GF-D8 (cell line): ENCODE measurements around the gene POU6F2.
"Not testable (repeated sequence)": the region's sequence is repeated elsewhere in the genome, so short reads cannot be mapped to it uniquely, and the experiment has no call there.

Source experiments
- DNase-seq: peaks from one replicate; lab custom pipeline; 2025; lab: John Stamatoyannopoulos, UW

Gene POU6F2

DNA sequence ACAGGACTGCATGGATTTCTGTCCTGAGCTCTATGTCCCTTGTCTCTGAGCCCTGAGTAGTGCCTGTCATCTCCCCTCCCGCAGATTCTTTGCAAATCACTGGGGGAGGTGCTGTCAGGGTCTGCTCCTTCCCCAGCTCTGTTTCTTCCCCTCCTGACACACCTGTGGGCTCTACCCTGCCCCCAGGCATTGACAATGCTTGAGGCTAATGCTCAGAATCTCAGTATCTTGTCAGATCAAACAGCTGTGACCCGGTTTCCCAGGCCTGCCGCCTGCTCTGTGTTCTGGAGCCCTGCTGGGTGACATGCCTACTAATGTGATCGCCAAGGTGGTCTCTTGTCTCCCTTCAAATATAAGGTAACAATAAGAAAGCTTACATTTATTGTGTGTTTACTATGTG is 209.0 kb downstream of the POU6F2 start:
- no peak for DNase-seq

DNA sequence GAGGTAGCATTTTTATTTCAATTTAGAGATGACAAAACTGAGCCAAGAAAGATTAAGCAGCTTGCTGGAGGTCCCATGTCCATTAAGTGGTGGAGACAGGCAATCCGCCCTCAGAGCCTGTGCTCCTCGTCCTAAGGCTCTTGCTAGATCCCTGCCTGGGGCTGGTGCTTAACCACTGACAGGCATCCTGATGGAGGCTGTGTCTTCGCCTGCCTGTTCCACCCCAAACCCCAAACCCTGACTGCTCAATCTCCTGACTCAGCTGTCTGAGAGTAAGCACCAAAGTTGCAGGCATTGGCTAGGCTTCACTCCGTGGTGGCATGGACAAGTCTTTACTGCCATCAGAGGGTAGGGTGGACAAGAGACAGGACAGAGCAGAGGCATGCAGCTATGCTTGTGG is 209.4 kb downstream of the POU6F2 start:
- no peak for DNase-seq

- DNase-seq, result no peak
These were observed 214.8 kb downstream of the POU6F2 start for GRCh38 chr7:39192476-39192875.

GRCh38 chr7:39194388-39194787 is 216.7 kb downstream of the POU6F2 start:
- DNase-seq, result not testable (repeated sequence)

- no peak for DNase-seq
These were observed 218.3 kb downstream of the POU6F2 start for GRCh38 chr7:39195967-39196366.

- DNase-seq, result no peak
These were observed 220.1 kb downstream of the POU6F2 start for GRCh38 chr7:39197831-39198230.

DNA sequence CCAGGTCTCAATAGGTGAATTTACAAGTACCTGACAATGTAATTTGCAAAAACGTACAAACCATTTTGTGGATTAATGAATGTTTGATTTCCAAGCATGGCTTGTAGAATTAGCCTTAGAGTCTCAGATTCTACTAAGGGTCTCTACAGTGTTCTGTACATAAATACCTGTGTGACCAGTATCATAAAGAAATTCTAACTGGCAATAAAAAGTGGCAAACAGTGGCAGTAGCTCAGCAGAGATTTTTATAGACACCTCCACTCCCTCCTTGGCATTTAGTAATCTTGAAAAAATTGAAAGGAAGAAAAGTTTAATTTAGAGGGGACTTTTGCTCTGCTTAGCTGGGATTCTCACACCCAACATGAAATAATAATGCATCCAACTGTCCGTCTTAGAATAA is 220.8 kb downstream of the POU6F2 start:
- no peak for DNase-seq

GRCh38 chr7:39199006-39199405 is 221.3 kb downstream of the POU6F2 start:
- DNase-seq, result no peak

- no peak for DNase-seq
These were observed 222.2 kb downstream of the POU6F2 start for GRCh38 chr7:39199951-39200350.

- no peak for DNase-seq
These were observed 224.3 kb downstream of the POU6F2 start for GRCh38 chr7:39202041-39202440.

DNA sequence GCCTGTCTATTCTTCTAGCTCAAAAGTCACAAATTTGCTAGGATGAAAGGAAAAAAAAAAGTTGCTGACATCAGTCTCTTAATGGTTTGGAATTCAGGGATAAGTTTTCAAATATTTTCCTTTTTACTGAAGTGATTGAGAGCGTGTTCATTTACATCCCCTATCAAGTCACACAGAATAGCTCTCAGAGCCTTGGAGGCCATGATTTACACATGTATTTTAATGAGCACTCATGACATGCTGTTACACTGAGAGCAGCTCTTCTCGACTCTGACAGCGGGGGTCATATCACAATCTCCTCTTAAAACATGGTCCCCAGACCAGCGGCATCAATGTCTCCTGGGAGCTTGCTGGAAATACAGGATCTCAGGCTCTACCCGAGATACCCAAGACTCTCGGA is 232.7 kb downstream of the POU6F2 start:
- no peak for DNase-seq

GRCh38 chr7:39211581-39211980 is 233.9 kb downstream of the POU6F2 start:
- no peak for DNase-seq

GRCh38 chr7:39212876-39213275 is 235.2 kb downstream of the POU6F2 start:
- DNase-seq, result no peak

DNA sequence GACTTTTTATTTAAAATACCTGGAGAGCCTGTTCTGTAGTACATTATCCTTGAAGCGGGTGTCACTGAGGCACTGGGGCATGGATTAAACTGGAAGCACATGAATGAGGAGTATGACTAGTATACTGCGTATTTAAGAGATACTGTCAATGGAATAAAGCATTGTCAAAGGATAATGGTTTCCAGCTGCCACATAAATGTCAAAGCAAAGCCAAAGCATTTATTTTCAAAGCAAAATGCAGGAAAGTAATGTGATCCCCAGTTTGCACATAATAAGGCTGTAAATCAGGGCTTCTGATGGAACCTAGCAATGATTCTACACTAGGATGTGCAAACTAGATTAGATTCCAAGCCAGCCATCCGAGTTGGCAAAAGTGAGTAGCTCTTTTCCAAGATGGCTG is 240.1 kb downstream of the POU6F2 start:
- no peak for DNase-seq

DNA sequence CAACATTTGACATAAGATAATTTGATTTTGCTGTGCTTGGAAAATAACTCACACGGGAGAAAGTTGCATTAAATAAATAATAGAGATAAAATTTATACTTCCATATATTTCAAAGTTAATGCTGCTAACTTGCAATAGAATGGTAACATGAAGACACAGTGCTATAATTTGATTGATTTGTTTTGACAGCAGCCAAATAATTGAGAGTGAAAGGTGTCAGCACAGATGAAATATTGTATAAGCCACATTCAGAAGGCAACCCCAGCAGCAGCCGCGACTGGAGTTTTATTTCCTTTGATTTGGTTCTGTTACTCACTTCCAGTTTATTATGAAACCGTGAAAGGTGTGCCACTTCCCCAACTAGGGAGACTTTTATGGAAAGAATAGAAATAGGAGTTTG is 242.2 kb downstream of the POU6F2 start:
- no peak for DNase-seq

GRCh38 chr7:39221901-39222300 is 244.2 kb downstream of the POU6F2 start:
- no peak for DNase-seq

DNA sequence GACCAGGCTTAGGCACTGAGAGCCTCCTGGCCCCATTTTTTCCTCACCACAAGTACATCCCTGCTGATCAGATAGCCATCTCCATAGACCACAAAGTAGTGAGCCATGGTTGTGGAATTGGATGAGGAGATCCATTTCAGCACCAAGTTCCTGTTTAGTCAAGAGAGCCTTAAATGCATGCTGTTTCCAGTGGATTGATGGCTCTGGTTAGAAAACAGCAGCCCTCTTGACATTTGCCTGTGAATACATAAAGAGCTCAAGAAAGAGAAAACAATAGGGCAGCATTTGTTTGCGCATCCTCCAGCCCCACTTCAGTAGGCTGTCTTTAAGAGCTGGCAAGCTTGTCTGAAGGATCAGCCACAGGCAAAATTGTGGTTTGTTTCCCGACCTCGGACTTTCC is 251.2 kb downstream of the POU6F2 start:
- no peak for DNase-seq

GRCh38 chr7:39233851-39234529 is 256.3 kb downstream of the POU6F2 start:
- no peak for DNase-seq

GRCh38 chr7:39238234-39238869 is 260.6 kb downstream of the POU6F2 start:
- DNase-seq, result no peak

- DNase-seq, result no peak
These were observed 263.2 kb downstream of the POU6F2 start for GRCh38 chr7:39240864-39241263.

DNA sequence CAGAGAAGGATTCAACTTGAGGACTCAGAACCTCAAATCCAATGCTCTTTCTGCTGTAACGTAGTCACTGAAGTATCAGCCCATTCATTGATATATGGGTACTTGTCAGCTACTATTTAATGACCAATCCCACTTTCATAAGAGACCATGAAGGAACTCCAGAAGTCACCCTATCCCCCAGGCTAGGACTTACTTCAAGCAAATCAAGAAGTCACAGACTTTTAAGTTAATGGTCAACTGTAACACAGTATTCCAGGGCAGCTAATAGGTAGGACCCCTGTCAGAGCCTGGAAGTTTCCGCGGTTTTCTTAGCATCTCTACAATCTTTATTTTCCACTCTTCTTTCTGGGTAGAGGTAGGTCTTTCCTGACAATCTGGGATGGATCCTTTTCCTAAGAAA is 269.9 kb downstream of the POU6F2 start:
- no peak for DNase-seq

DNA sequence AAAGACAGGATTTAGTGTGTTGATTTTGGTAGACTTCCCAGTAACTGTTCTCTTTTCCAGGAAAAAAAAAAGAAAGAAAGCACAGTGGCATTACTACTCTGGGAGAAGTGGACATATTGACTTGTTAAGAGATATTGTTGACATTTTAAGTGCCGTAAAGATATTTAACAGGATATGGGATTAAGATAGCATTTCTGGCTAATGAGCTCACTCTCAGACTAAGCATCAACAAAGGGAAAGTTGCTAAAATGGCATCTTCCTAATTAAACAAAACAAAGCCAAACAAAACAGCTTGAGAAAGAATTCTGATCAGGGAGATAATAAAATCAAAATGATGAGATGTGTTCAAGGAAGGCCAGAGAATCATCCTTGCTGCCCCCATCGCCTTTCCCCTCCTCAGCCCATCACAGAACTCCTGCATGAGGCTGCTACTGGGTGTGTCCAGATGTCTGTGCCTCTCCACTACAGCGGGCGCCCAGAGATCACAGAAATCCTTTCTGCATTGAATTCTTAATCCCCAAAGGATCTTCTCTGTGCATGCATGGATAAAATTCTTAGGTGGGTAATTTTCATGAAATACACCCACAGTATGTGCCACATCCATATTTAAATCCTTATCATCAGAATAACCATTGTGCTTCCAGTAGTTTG is 270.5 kb downstream of the POU6F2 start:
- DNase-seq, result no peak

DNA sequence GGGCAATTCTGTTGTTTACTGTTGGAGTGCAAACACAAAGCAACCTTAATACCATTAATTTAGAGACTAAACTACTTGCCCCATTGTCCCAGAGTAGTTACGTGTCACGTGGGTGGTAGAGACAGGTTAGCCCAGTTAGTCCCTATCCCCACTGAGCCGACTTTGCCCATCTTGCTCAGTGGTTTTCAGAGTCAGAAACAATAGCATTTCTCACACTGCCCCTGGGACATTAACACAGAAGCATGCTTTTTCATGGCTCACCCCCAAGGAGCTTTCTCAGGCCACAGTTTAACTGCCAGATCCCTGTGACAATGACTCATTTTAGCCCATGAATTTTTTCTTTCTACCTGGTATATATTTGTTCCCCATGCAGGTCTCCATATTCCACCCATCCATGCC is 271.0 kb downstream of the POU6F2 start:
- no peak for DNase-seq
